Transverse colon (tissue), 4 donors: ENCODE measurements around the gene APBA3. TPM values are rescaled to one million over a fixed set of nuclear protein-coding genes. Genes with fewer than 3 reads are reported as not detected.
"Not testable (repeated sequence)": the region's sequence is repeated elsewhere in the genome, so short reads cannot be mapped to it uniquely, and the experiment has no call there.

ENCODE experiments used
- DNase-seq: peaks from one replicate; pipeline ENCODE4 v3.0.0-alpha.2; 2019
- H3K27ac ChIP-seq, 4 donors: fragments of 200-600 bp; sonication (generic); 2 replicates each; pipeline ENCODE4 v1.5.1; 2016 to 2018; ENCODE audit warnings: inconsistent platforms in 4 of 4
- H3K27me3 ChIP-seq: fragments of 200-600 bp; sonication (generic); 2 replicates; pipeline ENCODE4 v1.5.1; 2017; ENCODE audit warnings: inconsistent platforms
- H3K36me3 ChIP-seq, 4 donors: fragments of 200-600 bp; sonication (generic); 2 replicates each; pipeline ENCODE4 v1.5.1; 2017 to 2019; ENCODE audit warnings: inconsistent platforms in 4 of 4
- H3K4me1 ChIP-seq, 4 donors: fragments of 200-600 bp; sonication (generic); 2 replicates each; pipeline ENCODE4 v1.5.1; 2017 to 2020; ENCODE audit warnings: inconsistent platforms in 4 of 4
- H3K4me3 ChIP-seq, 4 donors: fragments of 200-600 bp; sonication (generic); 1 replicate in 1 of 4; 2 replicates in 3 of 4; pipeline versions ENCODE4 v1.5.1 to v1.6.1; 2017 to 2019; ENCODE audit warnings: inconsistent platforms in 4 of 4
- H3K9me3 ChIP-seq, 2 donors: fragments of 200-600 bp; sonication (generic); 2 replicates each; pipeline ENCODE4 v1.5.1; 2017 to 2019; ENCODE audit warnings: inconsistent platforms in 2 of 2
- CTCF ChIP-seq, 5 experiments: fragments of 200-600 bp in 3 of 5; fragments of 450-650 bp in 2 of 5; sonication (generic) in 3 of 5; IDR thresholded peaks; 1 replicate in 2 of 5; 2 replicates in 3 of 5; pipeline ENCODE4 v1.5.1; 2016 to 2017; ENCODE audit warnings: antibody characterized with exemption in 5 of 5, inconsistent platforms in 3 of 5, mild to moderate bottlenecking in 2 of 5, moderate library complexity in 1 of 5
- EP300 ChIP-seq: sonication (generic); formaldehyde crosslinking; IDR thresholded peaks from one replicate; pipeline ENCODE4 v1.6.1; 2017; ENCODE audit warnings: antibody characterized with exemption, low read depth
- POLR2A ChIP-seq: fragments of 450-650 bp; IDR thresholded peaks from one replicate; pipeline ENCODE4 v1.6.1; 2016; ENCODE audit warnings: antibody characterized with exemption, mild to moderate bottlenecking, moderate library complexity
- POLR2AphosphoS5 ChIP-seq, 3 donors: sonication (generic); formaldehyde crosslinking; IDR thresholded peaks; one replicate each; pipeline ENCODE4 v1.6.1; 2016; ENCODE audit warnings: antibody characterized with exemption in 3 of 3
- WGBS, 2 donors: methylation state at CpG; one replicate each; pipeline ENCODE4 v1.1.5; 2018; ENCODE audit warnings: low coverage in 1 of 2; 5-methylcytosine and 5-hydroxymethylcytosine counted together
- in situ Hi-C, 4 donors: fragments of 200-750 bp; cut with MboI; loops; one replicate each; pipeline versions ENCODE4 v1.15.0 to v1.15.1; 2017; ENCODE audit warnings: low sequenced_read_pairs in 3 of 4, low pct_ligation_motif_present in 1 of 4, low pct_unique_long_range_greater_than_20kb in 1 of 4
- intact Hi-C: fragments of 100-400 bp; cut with DNase I; formaldehyde crosslinking; loops from one replicate; pipeline ENCODE4 v1.15.1; 2023; ENCODE audit warnings: low total_unique reads
- total RNA-seq, 4 donors: library from RNA; depleted of rRNA; stranded (reverse); fragments of >200 nt; gene quantifications; one replicate each; pipeline ENCODE4 v1.1.0, GENCODE V29; 2016

APBA3 gene
- total RNA-seq, 4 donors from 2014 or later: 24.0 to 284 (median 95.7) TPM

- in situ Hi-C loops (no loop called here), intact Hi-C loops (no loop called here)
- Histone ChIP-seq H3K36me3 (peaks cover 0 to 8% (median 2%) of the 10 kb centered on the region in 4 donors), H3K27ac (no peak overlapping the region), H3K4me3 (no peak overlapping the region), H3K4me1 (peaks cover 0 to 9% (median 6%) of the 10 kb centered on the region in 4 donors), H3K9me3 (no peaks in the 10 kb centered on the region), H3K27me3 (no peaks in the 10 kb centered on the region)
- DNase-seq: no peak
- 94% methylated on average over 24 of the region's 25 CpGs; no CpG with 5 or more reads in 1 of the 2 donors for WGBS, 2 donors
- TF ChIP-seq POLR2AphosphoS5 (IDR thresholded peaks at IDR 0.05): no peak
- TF ChIP-seq EP300: no peak
- no peak for TF ChIP-seq CTCF (IDR thresholded peaks at IDR 0.05)
- TF ChIP-seq POLR2A: no peak
Observed at GRCh38 chr19:3768015-3768747, 6.7 kb upstream of the APBA3 start.

- intact Hi-C loops: no loop called here
- Histone ChIP-seq H3K4me3 (no peak overlapping the region), H3K27me3 (no peaks in the 10 kb centered on the region), H3K9me3 (no peaks in the 10 kb centered on the region), H3K4me1 (peaks cover 0 to 13% (median 8%) of the 10 kb centered on the region in 4 donors), H3K36me3 (peaks cover 0 to 8% (median 2%) of the 10 kb centered on the region in 4 donors), H3K27ac (no peak overlapping the region)
- 91% methylated on average over 23 of the region's 23 CpGs; no CpG with 5 or more reads in 1 of the 2 donors for WGBS, 2 donors
- in situ Hi-C loops: no loop called here
- no peak for DNase-seq
- TF ChIP-seq CTCF (IDR thresholded peaks at IDR 0.05): no peak
- no peak for TF ChIP-seq POLR2A
- TF ChIP-seq POLR2AphosphoS5 (IDR thresholded peaks at IDR 0.05): no peak
- TF ChIP-seq EP300: no peak
Observed at GRCh38 chr19:3767050-3767449, 5.6 kb upstream of the APBA3 start.

- TF ChIP-seq POLR2A: no peak
- TF ChIP-seq EP300: no peak
- no peak for TF ChIP-seq CTCF (IDR thresholded peaks at IDR 0.05)
- TF ChIP-seq POLR2AphosphoS5 (IDR thresholded peaks at IDR 0.05): no peak
- Histone ChIP-seq H3K9me3 (no peaks in the 10 kb centered on the region), H3K4me3 (no peak overlapping the region), H3K4me1 (peaks cover 0 to 18% (median 12%) of the 10 kb centered on the region in 4 donors), H3K27ac (no peak overlapping the region), H3K36me3 (peaks cover 0 to 8% (median 2%) of the 10 kb centered on the region in 4 donors), H3K27me3 (no peaks in the 10 kb centered on the region)
- intact Hi-C loops (no loop called here), in situ Hi-C loops (no loop called here)
- WGBS, 2 donors: 86 to 90% methylated on average over 2 to 7 of the region's 7 CpGs
- no peak for DNase-seq
Observed at GRCh38 chr19:3766520-3766919, 5.0 kb upstream of the APBA3 start.

- H3K4me3 ChIP-seq, intact Hi-C loops, H3K36me3 ChIP-seq, H3K9me3 ChIP-seq, H3K27me3 ChIP-seq, H3K27ac ChIP-seq, in situ Hi-C loops, DNase-seq: not testable (repeated sequence)
- peaks cover 1 to 26% (median 15%) of the 10 kb centered on the region in 4 donors for H3K4me1 ChIP-seq
- WGBS, 2 donors: 97 to 100% methylated on average over 2 to 5 of the region's 5 CpGs
Observed at GRCh38 chr19:3765757-3766156, 4.3 kb upstream of the APBA3 start.
